K562 (cell line): Measurements from ENCODE around the gene SPATA25. TPM values are rescaled to one million over a fixed set of nuclear protein-coding genes. Genes with fewer than 3 reads are reported as not detected.
A peak's percentile ranks its signal among the peaks of the same experiment; 100 is the strongest.

Source experiments
- CEBPB ChIP-seq: fragments of 450-650 bp; IDR thresholded peaks from 2 replicates; pipeline ENCODE4 v1.6.1; 2016; ENCODE audit warnings: missing genetic modification characterization, missing compliant biosample characterization
- ELF4 ChIP-seq: fragments of 450-650 bp; formaldehyde crosslinking; IDR thresholded peaks from 2 replicates; pipeline ENCODE4 v1.4.0; 2022; ENCODE audit warnings: missing genetic modification characterization
- EWSR1 ChIP-seq: fragments of 450-650 bp; IDR thresholded peaks from 2 replicates; pipeline ENCODE4 v1.6.1; 2018; ENCODE audit warnings: borderline replicate concordance, mild to moderate bottlenecking, low read depth, moderate library complexity; ENCODE audit not compliant: partially characterized antibody
- GTF3C2 ChIP-seq: IDR thresholded peaks from 3 replicates; pipeline ENCODE4 v1.6.1; 2011; ENCODE audit warnings: borderline replicate concordance, mild to moderate bottlenecking, moderate library complexity; ENCODE audit not compliant: insufficient read length; ENCODE audit errors: extremely low read depth
- HEY1 ChIP-seq: fragments of 250-450 bp; sonication (Bioruptor Pico); IDR thresholded peaks from 2 replicates; pipeline ENCODE4 v1.5.0; 2020; ENCODE audit warnings: mild to moderate bottlenecking, moderate library complexity, borderline replicate concordance
- HNRNPK ChIP-seq: fragments of 200-400 bp; formaldehyde crosslinking; IDR thresholded peaks from one replicate; pipeline ENCODE4 v1.6.1; 2018; ENCODE audit warnings: mild to moderate bottlenecking, low read depth, low read length; ENCODE audit not compliant: poor library complexity, severe bottlenecking
- HSF4 ChIP-seq: fragments of 250-450 bp; sonication (Bioruptor Pico); IDR thresholded peaks from 2 replicates; pipeline ENCODE4 v2.1.2; 2022; ENCODE audit warnings: mild to moderate bottlenecking, moderate library complexity, borderline replicate concordance
- KLF6 ChIP-seq: fragments of 250-450 bp; sonication (Bioruptor Pico); IDR thresholded peaks from 2 replicates; pipeline ENCODE4 v1.4.0; 2020; ENCODE audit warnings: mild to moderate bottlenecking, moderate library complexity, borderline replicate concordance
- LCOR ChIP-seq: sonication (generic); formaldehyde crosslinking; IDR thresholded peaks from 2 replicates; pipeline ENCODE4 v1.8.0; 2022; ENCODE audit warnings: mild to moderate bottlenecking, missing genetic modification reagents
- MBD2 ChIP-seq: sonication (generic); IDR thresholded peaks from 2 replicates; pipeline ENCODE4 v1.6.1; 2016; ENCODE audit warnings: low read depth, borderline replicate concordance
- MEIS2 ChIP-seq: fragments of 450-650 bp; IDR thresholded peaks from 2 replicates; pipeline ENCODE4 v1.6.1; 2014; ENCODE audit warnings: mild to moderate bottlenecking; ENCODE audit not compliant: partially characterized antibody
- NCOR1 ChIP-seq: fragments of 450-650 bp; IDR thresholded peaks from 2 replicates; pipeline ENCODE4 v1.6.1; 2016; ENCODE audit warnings: mild to moderate bottlenecking, moderate library complexity
- NFE2 ChIP-seq: IDR thresholded peaks from 2 replicates; pipeline ENCODE4 v1.6.1; 2014; ENCODE audit warnings: antibody characterized with exemption, low read depth
- PHTF2 ChIP-seq: fragments of 250-450 bp; sonication (Bioruptor Pico); IDR thresholded peaks from 2 replicates; pipeline ENCODE4 v1.5.0; 2021; ENCODE audit warnings: mild to moderate bottlenecking
- SIN3B ChIP-seq: fragments of 450-650 bp; IDR thresholded peaks from 2 replicates; pipeline ENCODE4 v1.6.1; 2017; ENCODE audit warnings: low read depth, mild to moderate bottlenecking, moderate library complexity
- SRSF9 ChIP-seq: fragments of 200-400 bp; formaldehyde crosslinking; IDR thresholded peaks from 2 replicates; pipeline ENCODE4 v1.6.1; 2017; ENCODE audit warnings: low read depth, low read length, borderline replicate concordance
- XRCC4 ChIP-seq: IDR thresholded peaks from one replicate; pipeline ENCODE4 v1.6.1; 2011; ENCODE audit not compliant: insufficient read depth, insufficient read length; ENCODE audit errors: extremely low read depth
- ZNF165 ChIP-seq: fragments of 250-450 bp; sonication (Bioruptor Pico); IDR thresholded peaks from 2 replicates; pipeline ENCODE4 v1.4.0; 2020; ENCODE audit warnings: borderline replicate concordance
- ZNF41 ChIP-seq: fragments of 250-450 bp; sonication (Bioruptor Pico); conservative IDR thresholded peaks from 2 replicates; pipeline ENCODE4 v1.4.0; 2020; ENCODE audit warnings: mild to moderate bottlenecking
- polyA plus RNA-seq, 8 experiments: library from polyadenylated mRNA; depleted of rRNA in 4 of 8; stranded (reverse) in 5 of 8; unstranded in 3 of 8; fragments of >200 nt; fragmentation: Nextera tagmentation in 2 of 8; fragmentation: Illumina TruSeq in 1 of 8; extraction: Ambion mirVana in 2 of 8; extraction: Trizol in 1 of 8; gene quantifications; 2 replicates each; pipeline versions ENCODE4 v1.2.1 to v1.2.3, GENCODE V29; 2011 to 2014; ENCODE audit warnings: inconsistent platforms in 1 of 8, missing spikeins in 1 of 8
- total RNA-seq, 7 experiments: library from RNA; depleted of rRNA in 6 of 7; stranded (reverse); fragments of >200 nt in 6 of 7; fragmentation: Illumina TruSeq in 2 of 7; extraction: Trizol in 2 of 7; gene quantifications; 2 replicates each; pipeline versions ENCODE4 v1.2.1 to v1.2.3, GENCODE V29; 2011 to 2021; ENCODE audit warnings: low replicate concordance in 1 of 7
- TF ChIP-seq, protein P1 (sequence below): fragments of 450-650 bp; IDR thresholded peaks from 2 replicates; pipeline ENCODE4 v1.6.1; 2017; ENCODE audit warnings: mild to moderate bottlenecking, moderate library complexity

The SPATA25 gene
- total and polyA plus RNA-seq, 9 of the 15 experiments (the other 6 are each of a cell fraction or from before 2014, with no cell fraction given) = 0.21 to 0.95 (median 0.53) TPM; not detected in 3

- TF ChIP-seq KLF6 (CRISPR knock-in tag) (no peak), HNRNPK (no peak), SRSF9 (no peak), HEY1 (CRISPR knock-in tag) (no peak), PHTF2 (CRISPR knock-in tag) (no peak), ZNF165 (CRISPR knock-in tag) (no peak), SIN3B (peak; percentile 74; the same call in 1 of the 2 replicates), GTF3C2 (no peak), MEIS2 (peak; percentile 54), HSF4 (CRISPR knock-in tag) (no peak), ELF4 (CRISPR knock-in tag) (no peak), MBD2 (peak; percentile 99), ZNF41 (no peak), XRCC4 (no peak), NFE2 (no peak), LCOR (peak; percentile 59; the same call in 1 of the 2 replicates), CEBPB (tag) (no peak), EWSR1 (no peak), NCOR1 (no peak)
- TF ChIP-seq, protein P1, sequence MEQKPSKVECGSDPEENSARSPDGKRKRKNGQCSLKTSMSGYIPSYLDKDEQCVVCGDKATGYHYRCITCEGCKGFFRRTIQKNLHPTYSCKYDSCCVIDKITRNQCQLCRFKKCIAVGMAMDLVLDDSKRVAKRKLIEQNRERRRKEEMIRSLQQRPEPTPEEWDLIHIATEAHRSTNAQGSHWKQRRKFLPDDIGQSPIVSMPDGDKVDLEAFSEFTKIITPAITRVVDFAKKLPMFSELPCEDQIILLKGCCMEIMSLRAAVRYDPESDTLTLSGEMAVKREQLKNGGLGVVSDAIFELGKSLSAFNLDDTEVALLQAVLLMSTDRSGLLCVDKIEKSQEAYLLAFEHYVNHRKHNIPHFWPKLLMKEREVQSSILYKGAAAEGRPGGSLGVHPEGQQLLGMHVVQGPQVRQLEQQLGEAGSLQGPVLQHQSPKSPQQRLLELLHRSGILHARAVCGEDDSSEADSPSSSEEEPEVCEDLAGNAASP = no peak
Measured at GRCh38 chr20:45880988-45881788, 6.2 kb downstream of the SPATA25 start, which contains the start of gene ZSWIM1 (continued).
